ENCODE data around the gene NPAS3.

NPAS3 gene

DNA sequence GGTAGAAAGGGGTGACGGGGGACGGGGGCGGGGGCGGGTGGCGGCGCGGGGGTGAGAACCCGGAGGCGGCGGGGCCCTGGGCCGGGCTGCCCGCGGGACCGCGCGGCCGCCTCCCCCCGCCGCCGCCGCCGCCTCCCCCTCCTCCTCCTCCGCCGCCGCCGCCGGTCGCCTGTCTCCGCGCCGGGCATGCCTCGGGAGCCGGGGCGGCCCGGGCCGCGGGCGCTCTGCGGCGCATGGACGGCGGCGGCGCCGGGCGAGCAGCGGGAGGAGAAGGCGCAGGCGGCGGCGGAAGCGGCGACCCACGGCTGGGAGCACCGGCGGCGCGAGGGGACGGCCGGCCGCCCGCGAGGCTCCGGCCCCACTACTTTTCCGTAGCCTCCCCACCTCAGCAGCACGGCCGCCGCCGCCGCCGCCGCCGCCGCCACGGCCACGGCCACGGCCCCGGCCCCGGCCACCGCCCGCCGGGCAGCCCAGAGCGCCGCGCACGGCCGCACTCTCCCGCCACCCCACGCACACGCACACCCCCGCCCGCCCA, at the start of gene NPAS3:
Gene NPAS3, plus strand, starts transcription at position 161 of the 535 bp plus-strand sequence.
- no peak for DNase-seq

DNA sequence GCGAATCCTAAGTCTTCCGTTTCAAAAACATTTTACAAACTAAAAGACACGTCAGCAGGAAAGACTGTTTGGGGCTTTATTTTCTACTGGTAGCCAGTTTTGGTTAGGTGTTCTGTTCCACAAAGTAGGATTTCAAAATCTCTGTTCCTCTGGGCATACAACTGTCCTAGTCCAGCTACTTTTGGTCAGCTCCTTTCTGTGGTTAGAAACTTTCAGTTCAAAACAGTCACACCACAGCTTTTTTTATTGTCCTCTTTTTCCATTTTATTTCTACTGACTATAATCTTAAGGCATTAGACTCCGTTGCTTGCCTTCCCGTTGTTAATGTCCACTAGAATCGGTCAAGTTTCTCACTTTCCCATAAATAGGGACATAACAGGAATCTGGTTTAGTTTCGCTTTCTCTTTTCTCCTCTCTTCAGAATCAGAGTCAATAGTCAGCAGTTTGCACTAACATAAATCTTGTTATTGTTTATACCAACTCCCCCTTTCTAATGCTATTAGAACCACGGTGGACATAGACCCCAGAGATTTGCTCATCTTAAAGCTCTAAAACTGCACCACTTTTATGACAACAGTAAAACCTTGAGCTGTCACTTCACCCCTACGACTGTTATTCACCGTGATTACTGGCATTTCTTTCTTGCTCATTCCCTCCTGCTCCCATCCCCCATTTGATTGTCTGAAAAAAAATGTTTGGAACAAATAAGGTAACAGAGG, 41.5 kb upstream of the NPAS3 start:
- no peak for DNase-seq

DNA sequence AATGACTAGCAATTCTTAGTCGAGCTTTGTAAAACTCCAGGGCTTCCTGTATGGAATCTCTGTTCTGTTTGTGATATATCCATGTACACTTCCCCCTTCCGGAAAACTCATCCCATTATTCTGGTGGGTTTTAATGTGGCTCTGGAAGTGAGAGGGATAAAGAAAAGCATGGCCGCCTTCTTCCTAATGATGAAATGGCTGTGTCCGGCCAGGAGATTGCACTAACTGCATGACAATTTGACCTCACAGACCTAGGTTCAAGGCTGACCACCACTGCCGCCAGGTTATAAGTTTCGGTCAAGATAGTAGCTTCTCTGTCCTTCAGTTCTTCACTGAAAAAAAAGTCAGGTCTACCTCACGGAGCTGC, 41.0 kb upstream of the NPAS3 start:
- DNase-seq, result no peak

- DNase-seq, result no peak
Observed at GRCh38 chr14:32898876-32899275, 39.8 kb upstream of the NPAS3 start.

- DNase-seq, result no peak
Observed at GRCh38 chr14:32900547-32900946, 38.1 kb upstream of the NPAS3 start.

GRCh38 chr14:32905013-32905412, 33.7 kb upstream of the NPAS3 start:
- no peak for DNase-seq

GRCh38 chr14:32906672-32907071, 32.0 kb upstream of the NPAS3 start:
- DNase-seq, result no peak

DNA sequence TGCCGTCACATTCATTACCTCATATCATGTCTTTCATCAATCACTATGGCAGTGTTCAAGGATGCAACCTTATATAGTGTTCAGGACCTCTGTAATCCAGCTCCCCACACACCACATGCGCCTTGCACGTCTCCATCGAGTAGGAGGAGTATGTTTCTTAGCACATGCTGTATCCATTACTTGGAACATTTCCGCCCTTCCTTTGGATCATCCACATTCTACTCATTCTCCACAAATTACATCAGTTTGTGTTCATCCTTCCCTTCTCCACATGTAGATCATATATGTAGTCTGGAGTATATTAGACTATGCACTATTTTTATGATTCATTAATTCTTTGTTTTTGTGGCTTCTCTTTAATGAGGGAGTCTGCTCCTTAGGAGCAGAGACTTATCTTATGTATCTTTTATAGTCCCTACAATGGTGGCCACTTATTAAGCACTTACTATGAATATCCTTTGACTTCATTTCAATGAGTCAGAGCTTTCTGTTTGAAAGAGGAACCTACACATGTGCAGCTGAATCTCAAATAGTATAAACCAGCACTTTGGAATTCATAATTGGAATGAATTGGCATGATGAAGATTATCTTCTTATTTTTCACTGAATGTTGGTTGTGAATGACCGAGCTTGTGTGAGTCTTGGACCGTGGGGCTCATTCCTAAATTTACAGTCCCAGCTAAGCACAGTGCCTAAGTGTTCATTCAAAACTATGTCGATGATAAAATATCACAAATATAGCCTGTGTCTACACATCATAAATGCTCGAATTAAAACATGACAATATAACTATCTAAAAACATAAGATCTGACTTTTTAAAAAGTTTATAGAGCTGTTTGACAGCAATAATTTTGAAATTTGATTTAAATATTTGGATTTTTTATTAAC, 30.2 kb upstream of the NPAS3 start:
- no peak for DNase-seq

DNA sequence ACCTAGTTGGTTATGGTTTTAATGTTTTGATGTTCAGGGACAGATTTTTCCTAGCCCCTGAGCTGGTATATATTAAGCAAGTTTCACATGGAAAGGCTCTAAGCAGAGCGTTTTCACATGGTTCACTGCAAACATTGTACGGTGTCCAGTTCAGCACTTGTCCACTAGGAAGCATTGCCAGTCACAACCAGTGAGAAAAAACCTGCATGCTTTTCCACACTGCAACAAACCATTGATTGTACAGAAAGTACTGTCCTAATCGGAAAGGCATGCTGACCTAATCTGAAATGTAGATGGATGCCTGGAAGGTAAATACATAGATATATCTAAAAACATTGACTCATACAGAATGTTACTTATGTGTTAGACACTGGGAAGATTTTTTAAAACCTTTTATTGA, 25.0 kb upstream of the NPAS3 start:
- DNase-seq, result no peak

DNA sequence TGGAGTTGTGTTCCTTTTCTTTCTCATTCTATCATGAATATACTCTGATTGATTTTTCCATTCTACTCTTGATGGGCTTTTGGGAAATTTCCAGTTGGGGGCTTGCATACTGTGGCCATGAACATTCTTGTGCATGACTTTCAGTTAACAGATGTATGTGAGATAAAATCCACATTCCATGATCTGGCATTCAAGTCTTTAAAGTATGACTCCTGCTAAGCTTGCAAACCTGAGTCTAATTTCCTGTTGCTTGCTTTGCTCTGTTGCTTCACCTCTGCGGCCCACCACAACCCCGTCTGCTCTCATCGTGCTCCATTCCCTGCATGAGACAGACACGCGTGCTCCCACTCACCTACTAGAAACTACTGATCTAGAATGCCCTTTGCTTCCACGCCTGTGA, 24.3 kb upstream of the NPAS3 start:
- DNase-seq, result no peak

GRCh38 chr14:32920696-32921276, 17.9 kb upstream of the NPAS3 start:
- DNase-seq, result no peak

DNA sequence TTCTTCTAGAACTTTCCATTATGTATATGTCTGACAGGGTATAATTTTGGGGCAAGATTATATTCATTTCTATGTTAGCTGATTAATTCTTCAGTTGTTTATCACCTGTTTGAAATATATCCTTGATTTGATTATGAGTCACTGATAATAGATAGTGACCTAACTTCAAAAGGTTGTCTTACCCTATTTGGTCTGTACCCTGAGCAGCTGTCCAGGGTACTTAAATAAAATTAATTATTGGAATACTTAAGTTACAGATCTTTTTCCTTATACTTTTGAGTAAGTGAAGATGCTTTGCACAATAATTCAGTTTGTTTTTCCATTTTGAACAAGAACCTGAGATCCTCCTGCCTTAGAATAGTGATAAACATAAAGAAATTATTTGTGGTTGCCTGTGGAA, 13.2 kb upstream of the NPAS3 start:
- no peak for DNase-seq

- DNase-seq, result no peak
Observed at GRCh38 chr14:32932302-32932913, 6.3 kb upstream of the NPAS3 start.

- DNase-seq, result no peak
Observed at GRCh38 chr14:32932914-32933628, 5.6 kb upstream of the NPAS3 start.

GRCh38 chr14:32933629-32934072, 5.0 kb upstream of the NPAS3 start:
- DNase-seq, result no peak

DNA sequence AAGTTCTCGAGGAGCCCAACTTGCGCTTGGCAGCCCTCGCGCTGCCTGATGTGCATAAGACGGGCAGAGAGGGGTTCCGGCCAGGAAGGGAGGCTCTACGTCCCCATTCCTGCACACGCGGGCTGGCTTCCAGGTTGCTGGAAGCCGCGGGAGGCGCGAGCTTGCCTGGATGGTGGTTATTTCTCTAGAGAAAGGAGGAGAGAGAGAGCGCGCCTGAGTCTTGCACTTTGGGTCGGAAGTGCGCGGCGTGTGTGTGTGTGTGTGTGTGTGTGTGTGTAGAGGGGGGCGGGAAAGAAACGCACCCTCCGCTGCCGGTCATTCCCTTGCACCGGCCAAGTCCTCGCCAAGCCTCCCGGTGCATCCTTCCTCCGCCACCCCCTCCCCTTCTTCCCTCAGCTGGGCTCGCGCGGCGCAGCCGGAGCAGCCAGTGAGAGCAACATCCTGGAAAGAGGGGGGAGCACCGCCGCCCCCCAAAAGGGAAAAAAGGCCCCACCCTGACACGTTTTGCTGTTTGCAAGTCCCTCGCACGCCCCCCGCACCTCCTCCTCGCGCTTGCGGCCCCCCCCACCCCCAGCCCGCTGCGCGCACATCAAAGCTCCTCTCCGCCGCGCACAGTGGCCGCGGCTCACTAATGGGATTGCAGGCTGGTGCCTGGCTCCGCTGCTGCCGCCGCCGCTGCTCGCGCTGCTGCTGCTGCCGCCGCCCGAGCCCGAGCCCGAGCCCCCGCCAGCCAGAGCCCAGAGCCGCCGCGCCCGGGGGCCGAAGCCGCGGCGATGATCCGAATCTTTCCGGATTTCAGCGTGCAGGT, 4.4 kb upstream of the NPAS3 start:
- no peak for DNase-seq

- DNase-seq, result no peak
Observed at GRCh38 chr14:32934881-32935633, 3.6 kb upstream of the NPAS3 start.

DNA sequence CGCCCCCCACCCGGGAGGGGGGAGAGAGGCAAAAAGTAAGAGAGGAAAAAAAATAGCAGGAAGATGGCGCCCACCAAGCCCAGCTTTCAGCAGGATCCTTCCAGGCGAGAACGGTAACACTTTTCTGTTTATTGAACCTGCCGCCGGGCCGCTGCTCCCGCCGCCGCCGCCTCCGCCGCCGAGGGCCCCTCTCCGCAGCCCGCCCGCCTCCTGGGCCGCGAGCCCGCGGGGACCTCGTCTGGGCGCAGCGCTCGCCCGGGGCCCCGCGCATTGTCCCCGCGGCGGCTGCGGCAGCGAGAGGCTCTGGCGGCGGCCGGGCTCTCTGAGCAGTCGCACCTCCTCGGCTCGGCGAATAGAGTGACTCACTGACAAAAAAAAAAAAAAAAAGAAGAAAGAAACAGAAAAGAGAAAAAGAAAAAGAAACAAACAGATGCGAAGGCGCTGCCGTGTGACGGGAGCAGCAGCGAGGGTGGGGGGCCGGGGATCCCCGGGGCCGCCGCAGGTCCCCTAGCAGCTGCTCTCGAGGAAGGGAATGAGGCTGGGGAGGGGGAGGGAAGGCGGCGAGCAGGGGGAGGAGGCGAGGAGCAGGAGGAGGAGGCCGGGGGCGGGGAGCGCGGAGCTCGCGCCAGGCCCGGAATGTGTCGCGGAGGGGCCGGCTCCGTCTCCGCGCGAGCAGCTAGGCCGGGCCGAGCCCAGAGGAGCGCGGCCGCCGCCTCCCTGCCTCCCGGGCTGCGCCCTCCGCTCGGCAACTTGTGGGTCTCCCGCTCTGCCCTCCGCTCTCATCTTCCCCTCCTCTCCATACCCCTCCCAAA, 781 bp downstream of the NPAS3 start:
- no peak for DNase-seq

DNA sequence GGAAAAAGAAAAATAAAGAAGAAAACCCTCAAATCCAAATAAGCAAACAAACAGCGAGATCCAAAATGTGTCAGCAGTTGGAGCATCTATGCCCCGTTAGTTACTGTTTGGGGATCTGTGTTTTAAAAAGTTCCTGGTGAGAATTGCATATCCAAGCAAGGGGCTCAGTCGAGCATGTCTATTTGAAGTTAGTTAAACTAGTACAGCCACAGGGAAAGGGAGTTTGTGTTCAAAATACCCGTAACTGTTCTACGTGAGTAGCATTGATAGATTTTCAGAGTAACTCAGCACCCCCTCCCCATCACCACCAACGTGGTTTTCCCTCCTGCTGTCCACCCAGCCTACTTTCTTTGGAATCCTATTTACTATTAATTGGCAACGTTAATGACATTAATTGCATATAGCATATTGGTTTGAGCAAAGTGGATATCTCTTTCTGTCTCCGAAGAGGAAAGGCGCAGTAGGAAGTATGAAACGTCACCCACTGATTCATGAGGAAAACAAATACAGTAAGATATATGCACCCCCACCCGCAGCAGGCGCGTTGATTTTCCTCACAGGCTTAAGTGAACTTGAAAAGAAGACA, 1.5 kb downstream of the NPAS3 start:
- no peak for DNase-seq
